Left renal pelvis (tissue), 4 donors: ENCODE data around the gene MIOX. TPM values are rescaled to one million over a fixed set of nuclear protein-coding genes. Genes with fewer than 3 reads are reported as not detected.

ENCODE experiments used
- DNase-seq, 4 donors: peaks; one replicate each; pipeline ENCODE4 v3.0.0-alpha.2; 2013; ENCODE audit warnings: low read depth in 4 of 4, low spot score in 3 of 4
- polyA plus RNA-seq, 4 donors: library from polyadenylated mRNA; unstranded; fragments of 120-200 nt; gene quantifications; one replicate each; pipeline ENCODE4 v1.2.1, GENCODE V29; 2013; ENCODE audit not compliant: insufficient read length in 4 of 4

Gene MIOX
- polyA plus RNA-seq, 4 donors: 0.44 to 12.5 (median 6.1) TPM

DNA sequence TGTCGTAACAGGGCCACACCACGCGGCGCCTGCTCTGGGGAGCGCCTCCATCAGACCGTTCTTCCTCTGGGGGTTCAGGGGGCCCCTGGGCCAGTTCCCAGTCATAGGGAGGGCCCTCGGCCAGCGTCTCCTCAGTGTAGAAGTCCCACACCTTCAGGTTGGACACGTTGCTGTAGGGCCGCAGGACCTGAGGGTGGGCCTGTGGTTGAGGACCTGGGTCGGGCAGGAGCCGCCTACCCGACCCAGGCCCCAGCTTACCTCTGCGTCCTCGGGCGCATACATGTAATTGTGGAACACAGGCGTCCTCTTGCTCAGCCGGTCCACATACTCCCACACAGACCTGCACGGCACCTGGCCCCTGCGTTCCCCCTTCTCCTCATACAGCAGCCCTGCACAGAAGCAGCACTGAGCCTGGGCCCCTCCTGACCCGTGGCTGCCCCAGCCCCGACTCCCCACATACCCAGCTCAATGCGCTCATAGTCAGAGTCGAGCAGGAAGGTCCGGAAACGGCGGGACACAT, 32.0 kb upstream of the MIOX start:
- no peak for DNase-seq

DNA sequence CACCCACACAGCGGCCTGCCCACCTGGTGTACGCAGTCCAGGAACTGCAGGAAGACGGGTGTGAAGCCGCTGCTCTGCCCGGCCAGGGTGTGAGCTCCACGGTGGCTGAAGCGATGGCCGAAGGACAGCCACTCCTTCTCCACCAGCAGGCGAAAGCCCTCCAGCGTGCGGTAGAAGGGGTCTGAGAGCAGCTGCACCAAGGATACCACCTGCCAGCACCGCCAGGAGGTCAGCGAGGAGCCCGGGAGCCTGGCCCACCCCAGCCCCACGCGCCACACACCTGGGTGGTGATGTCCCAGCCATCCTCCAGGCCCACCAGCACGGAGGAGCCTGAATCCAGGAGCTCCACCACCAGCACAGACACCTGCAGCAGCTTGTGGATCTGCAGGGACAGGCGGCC, 31.5 kb upstream of the MIOX start:
- no peak for DNase-seq

DNA sequence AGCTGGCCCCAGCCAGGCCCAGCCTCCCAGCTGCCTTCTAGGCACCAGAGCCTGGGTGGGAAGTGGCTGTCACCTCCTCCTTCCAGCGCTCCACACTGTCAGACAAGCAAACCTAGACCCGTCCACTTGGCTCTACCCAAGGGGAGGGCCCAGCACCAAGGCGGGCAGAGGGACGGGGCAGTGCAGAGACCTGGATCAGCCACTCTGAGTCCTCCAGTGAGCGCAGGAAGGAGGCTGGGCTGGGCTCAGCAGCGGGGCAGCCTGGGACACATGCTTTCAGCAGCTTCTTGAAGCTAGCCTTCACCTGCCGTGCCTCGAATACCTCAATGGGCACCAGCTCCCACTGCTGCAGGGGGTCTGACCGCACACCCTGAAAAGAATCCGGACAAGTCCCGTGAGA, 30.6 kb upstream of the MIOX start:
- DNase-seq: no peak

DNA sequence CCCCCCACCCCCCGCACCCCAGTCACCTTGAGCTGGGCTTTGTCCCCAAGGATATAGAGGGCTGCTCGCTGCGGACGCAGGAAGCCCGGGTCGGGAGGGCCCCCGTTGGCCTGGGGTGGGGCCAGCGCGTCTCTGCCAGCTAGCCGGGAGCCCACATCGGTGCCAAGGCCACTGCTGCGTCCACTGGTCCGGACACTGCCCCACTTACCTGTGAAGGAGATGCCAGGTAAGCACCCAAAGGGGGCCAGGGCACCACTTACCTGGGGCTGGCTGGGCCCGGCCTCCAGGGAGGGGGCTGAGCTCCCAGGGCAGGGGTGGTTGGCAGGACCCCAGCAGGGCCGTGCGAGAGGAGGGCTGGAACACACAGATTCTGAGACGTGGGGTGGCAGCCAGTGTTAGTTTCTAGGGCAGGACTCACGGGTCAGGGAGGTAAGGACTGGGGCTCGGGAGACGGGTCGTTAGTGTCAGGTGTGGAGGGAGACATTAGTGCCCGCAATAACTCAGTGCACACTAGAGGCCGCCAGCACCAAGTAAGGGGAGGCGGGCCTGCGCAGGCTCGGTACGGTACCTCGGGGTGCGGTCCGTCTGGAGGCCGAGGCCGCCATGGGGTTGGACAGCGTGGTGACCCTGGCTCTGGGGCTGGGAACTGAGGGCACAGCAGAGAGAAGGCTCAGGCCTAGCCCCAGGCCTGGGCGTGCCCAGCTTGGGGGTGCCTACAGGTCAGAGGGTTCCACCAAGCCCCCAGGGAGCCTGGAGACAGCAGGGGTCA, 30.0 kb upstream of the MIOX start:
- DNase-seq: no peak

DNA sequence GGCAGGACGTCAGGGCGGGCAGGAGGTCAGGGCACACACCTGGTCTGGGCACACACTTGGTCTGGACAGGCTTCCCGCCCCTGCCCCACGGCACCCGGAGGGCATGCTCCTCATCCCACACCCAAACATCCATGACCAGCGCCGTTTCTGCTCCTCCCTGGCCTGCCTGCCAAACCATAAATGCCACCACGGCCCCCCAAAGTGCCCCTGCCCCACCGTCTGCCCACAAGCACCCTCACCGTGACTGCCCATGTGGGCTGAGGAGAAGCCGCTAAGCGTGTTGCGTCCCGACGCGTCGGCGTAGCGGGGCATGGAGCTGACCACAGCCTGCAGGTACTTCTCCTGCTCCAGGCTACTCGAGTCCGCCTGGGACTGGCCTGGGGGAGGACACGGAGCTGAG, 27.6 kb upstream of the MIOX start:
- no peak for DNase-seq

DNA sequence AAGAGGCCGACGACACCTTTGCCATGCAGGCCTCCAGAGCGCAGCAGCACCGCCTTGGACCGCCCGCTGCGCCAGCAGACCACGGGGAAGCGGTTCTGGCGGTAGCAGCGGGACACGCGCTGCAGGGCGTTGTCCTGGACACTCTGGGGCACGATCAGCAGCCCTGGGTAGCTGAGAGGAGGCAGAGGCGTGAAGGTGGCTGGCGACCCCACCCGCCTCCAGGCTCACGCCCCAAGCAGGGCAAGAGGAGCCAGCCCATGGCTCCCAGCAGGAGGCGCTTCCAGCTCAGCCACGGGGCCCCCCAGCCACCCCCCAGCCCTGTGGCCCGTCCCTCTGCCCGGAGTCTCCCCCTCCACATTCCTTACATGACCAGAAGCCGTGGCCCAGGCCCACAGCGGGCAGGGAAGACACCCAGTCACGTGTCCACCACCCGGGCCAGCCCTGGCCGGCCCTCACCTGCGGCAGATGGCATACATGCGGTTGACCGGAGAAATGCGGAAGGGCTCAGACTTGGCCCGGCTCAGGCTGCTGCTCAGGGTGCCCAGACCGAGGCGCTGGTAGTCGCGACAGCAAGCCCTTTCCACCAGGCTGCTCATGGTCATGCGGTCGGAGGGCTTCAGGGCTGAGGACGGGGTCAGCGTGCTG, 27.0 kb upstream of the MIOX start:
- no peak for DNase-seq

DNA sequence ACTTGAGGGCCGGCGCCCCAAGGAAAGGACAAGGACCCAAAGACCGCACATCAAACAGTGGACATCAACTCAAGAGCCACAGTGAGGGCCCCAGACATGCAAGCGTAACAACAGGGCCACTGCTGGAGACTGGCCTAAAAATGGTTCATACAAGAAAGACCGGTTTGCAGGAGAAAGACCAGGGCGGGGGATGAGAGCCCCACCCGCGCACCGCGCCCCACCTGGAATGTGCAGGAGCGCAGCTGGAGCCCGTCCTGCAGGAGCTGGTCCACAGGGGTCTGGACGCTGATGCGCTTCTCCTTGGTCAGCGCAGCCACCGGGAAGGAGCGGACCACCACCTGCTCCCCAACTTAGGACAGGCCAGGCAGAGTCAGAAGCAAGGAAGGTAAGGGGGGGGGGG, 25.7 kb upstream of the MIOX start:
- no peak for DNase-seq

DNA sequence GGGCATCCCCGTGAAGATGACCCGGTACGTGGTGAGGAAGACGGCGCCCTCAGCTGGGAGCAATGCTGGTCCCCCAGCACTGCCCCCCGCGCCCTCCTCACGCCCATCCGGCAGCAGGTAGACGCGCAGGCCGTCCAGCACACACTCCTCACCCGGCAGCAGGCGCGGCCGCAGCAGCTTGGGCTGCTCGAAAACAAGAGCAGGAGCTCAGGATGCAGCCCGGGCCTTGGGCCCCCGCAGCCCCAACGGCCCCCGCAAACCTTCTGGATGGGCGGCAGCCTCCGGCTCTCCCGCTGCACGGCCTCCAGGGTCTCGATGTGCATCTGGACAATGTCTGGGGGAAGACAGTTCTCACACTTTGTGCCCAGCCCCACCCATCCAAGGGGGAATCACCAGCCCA, 25.1 kb upstream of the MIOX start:
- DNase-seq: no peak

DNA sequence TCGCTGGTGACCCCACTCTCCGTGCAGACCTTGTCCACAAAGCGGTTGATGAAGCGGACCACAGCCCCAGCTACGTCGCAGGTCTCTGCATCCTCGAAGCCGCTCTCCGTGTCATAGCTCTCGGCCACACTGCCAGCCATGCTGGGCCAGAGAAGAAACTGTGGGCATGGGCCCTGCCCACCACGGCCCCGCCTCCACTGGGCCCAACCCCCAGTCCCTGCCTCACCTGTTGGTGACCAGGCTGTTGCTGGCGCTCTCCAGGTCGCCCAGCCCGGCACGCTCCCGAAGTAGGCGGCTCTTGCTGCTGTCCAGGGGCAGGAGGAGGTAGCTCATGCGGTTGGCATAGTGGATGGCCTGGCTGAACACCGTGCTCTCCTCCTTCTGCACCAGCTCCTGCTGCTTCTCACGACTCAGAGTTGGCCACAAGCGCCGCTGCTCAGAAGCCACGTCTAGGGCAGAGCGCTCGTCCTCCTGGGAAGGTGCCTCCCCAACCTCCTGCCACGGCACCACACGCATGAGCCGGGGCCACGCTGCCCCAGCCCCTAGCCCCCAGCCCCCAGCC, 24.6 kb upstream of the MIOX start:
- DNase-seq: no peak

DNA sequence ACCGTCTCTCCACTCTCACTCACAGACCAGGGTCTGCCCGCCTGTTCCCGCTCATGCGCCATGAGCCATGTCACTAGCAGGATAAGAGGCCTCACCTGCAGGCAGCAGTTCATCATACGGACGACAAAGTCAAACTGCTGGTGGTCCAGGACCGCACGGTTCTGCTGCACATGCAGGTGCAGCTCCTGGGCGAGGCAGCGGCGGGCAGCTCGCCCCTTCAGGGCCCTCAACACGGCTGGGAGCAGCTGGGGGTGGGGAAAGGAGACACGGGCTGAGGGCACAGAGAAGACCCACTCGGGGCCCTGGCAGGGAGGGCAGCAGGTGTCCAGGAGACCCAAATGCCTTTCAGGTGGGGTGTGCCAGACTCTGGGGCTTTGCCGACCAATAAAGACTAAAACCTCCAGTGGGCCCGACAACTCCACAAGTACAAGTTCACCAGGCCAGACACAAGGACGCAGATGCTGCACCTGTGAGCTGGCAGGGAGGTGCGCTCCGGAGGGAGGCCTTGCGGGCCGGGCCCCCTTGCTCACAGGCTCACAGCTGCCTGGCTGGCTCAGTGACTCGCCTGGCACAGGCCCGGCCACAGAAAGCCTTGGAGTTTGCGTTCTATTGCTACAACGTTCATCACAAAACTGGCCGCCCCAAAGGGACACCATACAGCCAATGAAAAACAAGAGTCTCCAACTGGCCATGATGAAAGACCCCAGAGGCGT, 23.3 kb upstream of the MIOX start:
- no peak for DNase-seq

DNA sequence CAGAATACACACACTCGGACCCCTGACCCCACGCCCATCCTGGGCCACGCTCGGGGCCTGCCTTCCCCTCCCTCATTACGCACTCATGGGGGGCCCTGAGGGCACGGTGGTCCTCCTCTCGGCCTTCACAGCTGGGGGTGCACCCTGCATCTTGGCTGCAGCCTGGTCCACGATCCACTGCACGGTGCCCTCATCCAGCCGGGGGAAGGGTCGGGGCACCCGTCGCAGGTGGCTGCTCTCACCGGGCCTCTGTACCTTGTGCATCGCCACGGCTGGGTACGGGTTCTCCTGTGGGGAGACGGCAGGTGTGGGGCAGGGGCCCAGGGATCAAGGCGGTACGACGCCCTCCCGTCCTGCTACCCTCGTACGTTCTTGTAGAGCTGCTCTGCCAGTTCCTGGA, 22.2 kb upstream of the MIOX start:
- DNase-seq: no peak

DNA sequence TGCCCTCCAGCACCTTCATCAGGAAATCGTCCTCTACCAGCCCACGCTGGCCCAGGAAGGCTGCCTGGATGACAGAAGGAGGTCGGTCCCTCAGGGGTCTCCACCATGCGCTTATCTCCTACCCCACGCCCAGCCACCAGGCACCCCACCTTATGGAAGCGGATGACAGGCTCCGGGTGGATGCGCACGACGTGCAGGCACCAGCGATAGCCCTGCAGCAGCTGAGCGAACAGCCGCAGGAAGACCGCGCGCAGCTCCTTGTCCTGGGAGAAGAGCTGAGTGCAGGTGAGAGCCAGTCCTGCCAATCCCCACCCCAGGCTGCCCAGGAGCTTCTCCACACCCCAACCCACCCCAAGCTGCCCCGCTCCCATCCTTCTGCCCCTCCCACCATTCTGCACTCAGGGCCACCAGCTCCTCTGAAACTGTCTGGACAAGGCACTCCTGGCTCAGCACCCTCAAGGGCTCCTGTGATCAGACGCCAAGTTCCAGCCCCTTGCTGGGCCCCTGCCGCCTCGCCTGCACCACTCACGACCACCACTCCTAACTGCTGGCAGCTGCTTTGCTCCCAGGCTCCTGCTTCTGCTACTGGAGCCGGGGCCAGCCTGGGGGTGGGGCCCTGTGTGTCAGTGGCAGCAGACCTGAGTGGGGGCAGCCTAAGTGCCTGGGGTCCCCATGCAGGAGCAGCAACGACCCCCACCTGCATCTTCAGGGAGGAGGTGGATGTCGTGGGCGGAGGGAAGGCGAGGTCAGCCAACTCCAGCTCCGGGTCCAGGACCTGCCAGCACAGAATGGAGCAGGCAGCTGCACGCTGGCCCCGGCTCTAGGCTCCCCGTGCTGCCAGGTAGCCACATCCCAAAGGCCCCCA, 21.4 kb upstream of the MIOX start:
- DNase-seq: no peak

DNA sequence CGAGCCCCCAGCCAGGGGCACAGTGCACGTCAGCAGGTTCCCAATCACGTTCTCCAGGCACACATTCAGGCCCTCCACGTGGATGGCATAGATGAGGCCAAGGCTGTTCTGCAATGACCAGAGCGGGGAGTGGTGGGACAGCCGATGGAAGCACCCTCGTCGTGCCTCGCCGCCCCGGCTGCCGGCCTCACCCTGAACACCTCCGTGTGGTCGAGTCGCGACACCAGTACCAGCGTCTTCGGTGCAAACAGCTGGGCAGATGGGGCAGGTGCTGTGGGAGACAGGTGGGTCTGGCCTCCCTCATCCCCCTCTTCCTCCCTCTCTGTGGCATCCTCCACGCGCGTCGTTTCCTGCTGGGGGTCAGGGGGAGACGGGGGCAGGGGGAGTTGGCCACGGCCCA, 19.3 kb upstream of the MIOX start:
- no peak for DNase-seq

DNA sequence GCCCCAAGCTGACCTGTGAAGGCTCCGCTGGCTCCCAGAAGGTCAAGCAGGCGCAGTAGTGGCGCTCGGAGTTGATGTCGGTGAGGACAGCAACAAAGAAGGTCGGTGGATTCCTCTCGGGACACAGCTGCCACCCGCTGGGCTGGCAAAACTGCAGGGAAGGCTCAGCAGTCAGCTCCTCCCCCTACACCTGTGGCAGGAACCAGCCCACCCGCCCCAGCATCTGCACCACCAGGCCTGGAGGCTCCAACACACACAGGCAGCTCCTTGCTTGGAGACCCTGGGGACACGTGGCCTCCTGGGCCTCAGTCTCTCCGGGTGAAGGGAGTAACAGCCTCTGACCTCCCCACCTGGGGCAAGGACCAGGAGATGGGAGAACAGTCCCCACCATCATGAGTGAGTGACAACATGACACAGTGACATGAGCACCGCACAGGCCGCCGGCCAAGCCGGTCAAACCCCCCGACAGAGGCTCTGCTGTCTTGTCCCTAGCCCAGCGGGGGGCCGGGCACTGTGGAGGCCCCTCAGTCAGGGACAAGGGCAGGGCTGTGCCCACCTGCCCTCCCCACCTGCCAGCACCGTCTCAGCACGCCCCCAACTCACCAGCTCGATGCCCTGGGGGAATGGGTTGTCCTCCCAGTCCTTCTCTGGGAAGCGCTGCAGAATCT, 18.8 kb upstream of the MIOX start:
- DNase-seq: no peak

DNA sequence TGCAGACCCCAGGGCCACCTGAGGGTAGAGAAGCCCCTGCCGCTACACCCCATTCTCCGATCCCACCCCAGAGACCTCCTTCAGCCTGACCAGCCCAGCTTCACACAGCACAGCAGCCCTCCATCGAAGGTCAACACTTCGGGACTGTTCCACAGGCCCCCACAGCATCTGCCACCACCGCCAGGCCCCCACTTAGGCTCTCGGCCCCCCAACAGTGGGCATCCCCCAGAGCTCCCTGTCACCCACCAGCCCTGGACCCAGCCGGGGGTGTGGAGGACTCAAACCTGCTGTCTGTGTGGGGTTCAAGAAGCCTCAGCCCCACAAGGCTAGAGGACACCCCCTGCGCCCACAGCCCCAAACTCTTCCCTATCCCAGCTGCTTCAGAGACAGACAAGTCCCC, 18.0 kb upstream of the MIOX start:
- DNase-seq: no peak

DNA sequence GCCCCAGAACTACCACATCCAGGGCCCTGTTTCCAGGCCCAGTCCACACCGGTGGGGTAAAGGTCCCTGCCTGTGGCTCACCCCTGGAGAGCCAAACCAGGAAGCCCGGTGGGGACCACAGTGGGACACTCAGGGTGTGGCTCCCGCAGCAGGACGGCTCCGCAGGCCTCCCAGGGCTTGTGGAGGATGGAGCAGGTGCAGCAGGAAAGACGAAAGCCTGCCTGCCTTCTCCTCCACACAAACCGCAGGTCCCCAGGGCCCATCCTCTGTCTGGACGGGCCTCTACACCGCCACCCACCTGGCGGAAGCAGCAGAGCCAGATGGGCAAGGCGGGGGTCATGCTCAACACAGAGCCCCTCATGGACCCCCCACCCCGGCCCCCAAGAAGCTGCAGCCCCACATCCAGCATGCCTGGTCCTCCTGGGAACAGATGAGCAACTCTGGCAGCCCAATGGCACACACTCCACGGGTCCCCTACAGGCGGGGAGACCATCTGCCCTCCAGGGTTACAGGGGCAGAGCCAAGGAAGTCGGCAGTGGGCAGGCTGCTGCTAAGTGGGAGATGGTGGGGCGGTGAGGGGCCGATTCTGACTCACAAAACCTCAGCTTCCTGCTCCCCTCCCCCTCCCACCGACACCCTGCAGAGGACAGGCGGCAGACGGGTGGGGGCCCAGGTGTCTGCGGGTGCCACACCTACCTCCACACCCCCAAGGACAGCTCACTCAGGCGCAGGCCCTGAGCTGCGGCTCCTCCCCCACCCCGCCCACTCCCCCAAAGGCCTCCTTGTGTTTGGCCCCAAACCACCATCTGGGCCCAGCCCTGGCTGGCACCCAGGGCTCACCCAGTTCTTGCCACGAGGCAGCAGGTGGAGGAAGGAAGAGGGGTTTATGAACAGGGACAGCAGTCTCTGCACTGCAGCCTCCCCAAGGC, 17.0 kb upstream of the MIOX start:
- DNase-seq: no peak

DNA sequence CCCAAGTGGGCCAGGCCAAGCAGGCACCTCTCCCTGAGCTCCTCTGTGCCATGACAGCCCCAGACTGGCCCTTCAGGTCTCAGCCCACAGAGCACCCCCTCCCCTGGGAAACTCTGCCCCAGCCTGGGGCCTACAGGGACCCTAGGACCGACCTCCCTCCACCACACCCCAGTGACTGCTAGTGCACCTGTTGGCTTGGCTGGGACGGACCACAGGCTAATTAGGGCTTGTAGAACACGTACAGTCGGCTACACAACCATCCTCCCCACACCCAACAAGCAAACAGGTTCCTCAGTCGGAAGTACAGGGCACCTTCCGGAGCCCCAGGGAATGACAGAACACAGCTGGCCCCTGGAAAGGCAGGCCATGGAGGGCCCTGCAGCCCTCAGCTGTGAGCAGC, 16.2 kb upstream of the MIOX start:
- no peak for DNase-seq

DNA sequence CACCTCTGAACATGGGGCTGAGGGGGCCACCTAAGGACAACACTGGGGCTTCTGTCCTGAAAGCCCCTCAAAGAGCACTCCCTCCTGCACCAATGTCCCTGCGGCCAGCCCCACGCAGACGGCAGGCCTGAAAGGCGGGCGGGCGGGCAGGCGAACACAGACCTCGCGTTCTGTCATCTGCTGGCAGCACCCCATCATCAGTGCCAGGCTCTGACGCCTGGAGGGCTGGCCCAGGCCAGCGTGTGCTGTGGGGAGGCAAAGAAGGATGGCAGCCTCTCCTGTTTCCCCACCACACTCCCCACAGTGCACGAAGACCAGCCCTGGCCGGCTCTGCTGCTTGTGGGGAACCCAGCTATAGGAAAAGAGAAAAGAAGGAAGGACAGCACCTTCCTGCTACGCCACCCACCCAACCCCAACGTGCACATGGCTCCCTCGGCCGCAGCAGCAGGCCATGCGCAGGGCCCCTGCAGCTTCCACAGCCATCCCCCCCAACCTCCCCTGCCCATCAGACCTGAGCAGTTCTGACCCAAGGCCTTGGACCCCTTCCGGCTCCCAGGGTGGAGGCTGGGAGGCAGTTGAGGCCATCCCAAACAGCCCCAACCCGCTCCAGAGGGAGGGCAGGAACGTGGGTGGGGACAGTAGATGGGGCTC, 15.3 kb upstream of the MIOX start:
- DNase-seq: no peak
